PC-3 (cell line): ENCODE data around the gene SULT1A1. TPM values are rescaled to one million over a fixed set of nuclear protein-coding genes. Genes with fewer than 3 reads are reported as not detected.
"Not testable (repeated sequence)": the region's sequence is repeated elsewhere in the genome, so short reads cannot be mapped to it uniquely, and the experiment has no call there.

Experiments
- ATAC-seq: fragments of 200-7000 bp; cut with Tn5 transposase; 2 replicates; pipeline ENCODE4 v1.9.1; 2020; ENCODE audit warnings: mild to moderate bottlenecking, moderate library complexity
- BruUV-seq: library from RNA; stranded (reverse); fragments of 400-500 nt; replicated peaks from 2 replicates; lab custom pipeline; 2021; lab: Mats Ljungman, UMichigan
- CTCF ChIA-PET: fragments of 300-600 bp; sonication (Branson Sonifier 250); formaldehyde crosslinking; loops from one replicate; lab custom pipeline; 2022; ENCODE audit warnings: antibody characterized with exemption; lab: Charles Lee
- POLR2A ChIA-PET: fragments of 300-600 bp; sonication (Branson Sonifier 250); formaldehyde crosslinking; loops from one replicate; lab custom pipeline; 2022; ENCODE audit warnings: antibody characterized with exemption; ENCODE audit not compliant: unreplicated experiment; lab: Charles Lee
- DNase-seq: peaks from one replicate; pipeline ENCODE4 v3.0.0-alpha.2; 2015
- H2AFZ ChIP-seq: fragments of 300-600 bp; sonication (generic); 2 replicates; pipeline ENCODE4 v1.6.0; 2016; ENCODE audit warnings: antibody characterized with exemption, low read length
- H3F3A ChIP-seq: fragments of 300-600 bp; sonication (generic); one replicate; pipeline ENCODE4 v1.6.0; 2017; ENCODE audit warnings: antibody characterized with exemption, low read length, control low read depth, mild to moderate bottlenecking; ENCODE audit not compliant: unreplicated experiment
- H3K27ac ChIP-seq: fragments of 300-600 bp; sonication (generic); 2 replicates; pipeline ENCODE4 v1.5.1; 2016; ENCODE audit warnings: mild to moderate bottlenecking, low read length
- H3K27me3 ChIP-seq: fragments of 300-600 bp; sonication (generic); 2 replicates; pipeline ENCODE4 v1.6.1; 2016; ENCODE audit warnings: low read length, mixed read lengths
- H3K36me3 ChIP-seq: fragments of 300-600 bp; sonication (generic); 2 replicates; pipeline ENCODE4 v1.6.1; 2016; ENCODE audit warnings: low read depth, mixed run types, low read length, mixed read lengths
- H3K4me1 ChIP-seq: fragments of 300-600 bp; sonication (generic); 2 replicates; pipeline ENCODE4 v1.5.1; 2016; ENCODE audit warnings: low read length; ENCODE audit not compliant: insufficient read depth
- H3K4me2 ChIP-seq: fragments of 300-600 bp; sonication (generic); 2 replicates; pipeline ENCODE4 v1.6.0; 2016; ENCODE audit warnings: low read length
- H3K4me3 ChIP-seq: fragments of 300-600 bp; sonication (generic); 2 replicates; pipeline ENCODE4 v1.5.1; 2016; ENCODE audit warnings: mild to moderate bottlenecking, low read length, mixed read lengths
- H3K79me2 ChIP-seq: fragments of 300-600 bp; sonication (generic); 2 replicates; pipeline ENCODE4 v1.6.1; 2017; ENCODE audit warnings: low read length, mixed read lengths
- H3K9ac ChIP-seq: fragments of 300-600 bp; sonication (generic); 2 replicates; pipeline ENCODE4 v1.6.0; 2016; ENCODE audit warnings: mild to moderate bottlenecking, low read length
- H3K9me2 ChIP-seq: fragments of 300-600 bp; sonication (generic); replicated peaks from 2 replicates; pipeline ENCODE4 v1.6.1; 2016; ENCODE audit warnings: mixed run types, low read length, mixed read lengths
- H3K9me3 ChIP-seq: fragments of 300-600 bp; sonication (generic); 2 replicates; pipeline ENCODE4 v1.6.1; 2016; ENCODE audit warnings: low read length, mixed read lengths
- H4K20me1 ChIP-seq: fragments of 300-600 bp; sonication (generic); 2 replicates; pipeline ENCODE4 v1.6.1; 2016; ENCODE audit warnings: low read length, mixed read lengths
- CTCF ChIP-seq: fragments of 300-600 bp; sonication (generic); conservative IDR thresholded peaks from 2 replicates; pipeline ENCODE4 v1.5.1; 2017; ENCODE audit warnings: antibody characterized with exemption, low read depth, mild to moderate bottlenecking, low read length
- EZH2 ChIP-seq: fragments of 300-600 bp; sonication (generic); IDR thresholded peaks from one replicate; pipeline ENCODE4 v1.6.1; 2017; ENCODE audit warnings: antibody characterized with exemption, mild to moderate bottlenecking, low read length; ENCODE audit not compliant: unreplicated experiment
- EZH2phosphoT487 ChIP-seq: fragments of 300-600 bp; sonication (generic); IDR thresholded peaks from 2 replicates; pipeline ENCODE4 v1.6.1; 2018; ENCODE audit warnings: mild to moderate bottlenecking, antibody characterized with exemption, low read length, borderline replicate concordance
- intact Hi-C: fragments of 100-400 bp; cut with micrococcal nuclease; formaldehyde crosslinking; loops from 2 replicates; pipeline ENCODE4 v1.9.0; 2023
- total RNA-seq: library from RNA; depleted of rRNA; stranded (reverse); fragments of >200 nt; gene quantifications from 2 replicates; pipeline ENCODE4 v1.2.3, GENCODE V29; 2014

The SULT1A1 gene
- total RNA-seq, 1 experiment from 2014 or later, result 2.9 TPM

GRCh38 chr16:28630905-28631304, 21.1 kb upstream of the SULT1A1 start:
- POLR2A ChIA-PET, ATAC-seq, H3K79me2 ChIP-seq: not testable (repeated sequence)

GRCh38 chr16:28623172-28623711, 13.4 kb upstream of the SULT1A1 start:
- Histone ChIP-seq H3K27me3 (no peaks in the 10 kb centered on the region), H3K4me2 (peak overlapping the region; percentile 76), H3K79me2 (no peaks in the 10 kb centered on the region), H3K27ac (no peak overlapping the region), H3K9me3 (no peaks in the 10 kb centered on the region), H3K9ac (0 out of 2 replicates have a peak overlapping the region, but pooled peaks have one; percentile 9), H4K20me1 (no peaks in the 10 kb centered on the region), H3K4me1 (no peaks in the 10 kb centered on the region), H2AFZ (peak overlapping the region; percentile 58; the same call in 1 of the 2 replicates), H3K4me3 (peak overlapping the region; percentile 63), H3K36me3 (no peaks in the 10 kb centered on the region), H3K9me2 (no peaks in the 10 kb centered on the region), H3F3A (no peaks in the 10 kb centered on the region)
- BruUV-seq, result no TSS peak
- ATAC-seq, result peak; percentile 97
- peak; percentile 67 for DNase-seq
- intact Hi-C loops, result no loop called here
- POLR2A ChIA-PET, result no interaction called here
- TF ChIP-seq CTCF (no peak), EZH2phosphoT487 (no peak), EZH2 (no peak)
- CTCF ChIA-PET, result no interaction called here

More at GRCh38 chr16:28630905-28631304, 21.1 kb upstream of the SULT1A1 start:
- DNase-seq, H3K4me2 ChIP-seq, H3K4me1 ChIP-seq, H2AFZ ChIP-seq, H3K4me3 ChIP-seq, CTCF ChIA-PET, H3K27me3 ChIP-seq, intact Hi-C loops, H3K9me3 ChIP-seq, H3K9me2 ChIP-seq, H4K20me1 ChIP-seq, BruUV-seq, H3K36me3 ChIP-seq, H3K27ac ChIP-seq, H3F3A ChIP-seq, H3K9ac ChIP-seq: not testable (repeated sequence)

- H4K20me1 ChIP-seq, CTCF ChIA-PET, H3K27me3 ChIP-seq, H3F3A ChIP-seq, H3K9me2 ChIP-seq, H3K4me1 ChIP-seq, POLR2A ChIA-PET, BruUV-seq, intact Hi-C loops, DNase-seq, H3K27ac ChIP-seq, H3K36me3 ChIP-seq, H3K9me3 ChIP-seq, H3K79me2 ChIP-seq: not testable (repeated sequence)
- Histone ChIP-seq H3K4me3 (peak overlapping the region; percentile 63), H3K4me2 (peak overlapping the region; percentile 76), H3K9ac (0 out of 2 replicates have a peak overlapping the region, but pooled peaks have one; percentile 9), H2AFZ (peak overlapping the region; percentile 58; the same call in 1 of the 2 replicates)
- ATAC-seq, result peak; percentile 23
These were observed 12.8 kb upstream of the SULT1A1 start for GRCh38 chr16:28622532-28623171.
